IMR-90 (cell line): ENCODE results near the gene DSCAM.

ENCODE experiments used
- CEBPB ChIP-seq: IDR thresholded peaks from 2 replicates; pipeline ENCODE4 v1.6.1; 2012; ENCODE audit warnings: low read depth, low read length, improper control_type of control experiment
- CHD1 ChIP-seq: IDR thresholded peaks from 2 replicates; pipeline ENCODE4 v1.6.1; 2012; ENCODE audit warnings: low read depth, low read length, improper control_type of control experiment
- CTCF ChIP-seq: conservative IDR thresholded peaks from 2 replicates; pipeline ENCODE4 v1.5.1; 2012; ENCODE audit warnings: mild to moderate bottlenecking, low read depth, low read length, improper control_type of control experiment
- FOS ChIP-seq: fragments of 150-350 bp; IDR thresholded peaks from 2 replicates; pipeline ENCODE4 v1.6.1; 2016; ENCODE audit warnings: low read depth, low read length
- MAFK ChIP-seq: IDR thresholded peaks from 2 replicates; pipeline ENCODE4 v1.6.1; 2012; ENCODE audit warnings: low read depth, low read length, improper control_type of control experiment
- MAZ ChIP-seq: IDR thresholded peaks from 2 replicates; pipeline ENCODE4 v1.6.1; 2012; ENCODE audit warnings: low read depth, mild to moderate bottlenecking, low read length, improper control_type of control experiment, moderate library complexity, borderline replicate concordance
- MXI1 ChIP-seq: IDR thresholded peaks from 2 replicates; pipeline ENCODE4 v1.6.1; 2012; ENCODE audit warnings: low read depth, mild to moderate bottlenecking, low read length, moderate library complexity, borderline replicate concordance
- NFE2L2 ChIP-seq: fragments of 150-350 bp; IDR thresholded peaks from 2 replicates; pipeline ENCODE4 v1.6.1; 2016; ENCODE audit warnings: low read depth, mild to moderate bottlenecking, low read length
- POLR2A ChIP-seq: IDR thresholded peaks from 2 replicates; pipeline ENCODE4 v1.6.1; 2012; ENCODE audit warnings: mild to moderate bottlenecking, low read depth, low read length
- RAD21 ChIP-seq: IDR thresholded peaks from 2 replicates; pipeline ENCODE4 v1.6.1; 2012; ENCODE audit warnings: low read length, improper control_type of control experiment
- RCOR1 ChIP-seq: IDR thresholded peaks from 2 replicates; pipeline ENCODE4 v1.6.1; 2012; ENCODE audit warnings: mild to moderate bottlenecking, low read length, improper control_type of control experiment; ENCODE audit not compliant: insufficient replicate concordance
- SMC3 ChIP-seq: fragments of 150-350 bp; IDR thresholded peaks from 2 replicates; pipeline ENCODE4 v1.6.1; 2016; ENCODE audit warnings: low read depth, mild to moderate bottlenecking, antibody characterized with exemption, low read length, moderate library complexity
- TF ChIP-seq, protein P1 (sequence below): fragments of 150-350 bp; IDR thresholded peaks from 2 replicates; pipeline ENCODE4 v1.6.1; 2017; ENCODE audit warnings: mild to moderate bottlenecking, antibody characterized with exemption, low read length, low read depth

DNA sequence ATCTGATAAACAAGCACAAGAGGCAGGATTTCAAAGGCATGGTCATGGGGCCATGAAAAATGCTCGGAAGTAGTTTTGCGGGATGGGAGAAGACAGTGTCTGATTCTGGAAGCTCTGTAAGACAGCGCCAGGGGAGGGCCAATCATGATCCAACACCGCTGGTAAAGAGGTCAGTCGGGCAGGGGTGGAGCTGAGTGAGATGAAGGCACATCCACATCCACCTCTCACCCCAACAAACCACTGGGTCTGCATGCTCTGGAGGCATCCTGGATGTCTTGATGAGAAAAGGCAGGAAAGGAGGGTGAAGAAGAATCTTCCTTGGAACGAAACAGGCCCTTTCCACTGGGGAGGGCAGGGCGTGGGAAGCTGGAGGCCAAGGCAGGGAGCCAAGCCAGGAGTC, 691.4 kb downstream of the DSCAM start:
- TF ChIP-seq CTCF (no peak), CEBPB (no peak), SMC3 (no peak), POLR2A (no peak), NFE2L2 (no peak), MXI1 (no peak), RAD21 (no peak), RCOR1 (no peak), MAFK (no peak), FOS (no peak), CHD1 (no peak), MAZ (no peak)
- TF ChIP-seq, protein P1, sequence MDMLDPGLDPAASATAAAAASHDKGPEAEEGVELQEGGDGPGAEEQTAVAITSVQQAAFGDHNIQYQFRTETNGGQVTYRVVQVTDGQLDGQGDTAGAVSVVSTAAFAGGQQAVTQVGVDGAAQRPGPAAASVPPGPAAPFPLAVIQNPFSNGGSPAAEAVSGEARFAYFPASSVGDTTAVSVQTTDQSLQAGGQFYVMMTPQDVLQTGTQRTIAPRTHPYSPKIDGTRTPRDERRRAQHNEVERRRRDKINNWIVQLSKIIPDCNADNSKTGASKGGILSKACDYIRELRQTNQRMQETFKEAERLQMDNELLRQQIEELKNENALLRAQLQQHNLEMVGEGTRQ = no peak
